ENCODE measurements around the gene HS3ST5.

HS3ST5 gene

DNA sequence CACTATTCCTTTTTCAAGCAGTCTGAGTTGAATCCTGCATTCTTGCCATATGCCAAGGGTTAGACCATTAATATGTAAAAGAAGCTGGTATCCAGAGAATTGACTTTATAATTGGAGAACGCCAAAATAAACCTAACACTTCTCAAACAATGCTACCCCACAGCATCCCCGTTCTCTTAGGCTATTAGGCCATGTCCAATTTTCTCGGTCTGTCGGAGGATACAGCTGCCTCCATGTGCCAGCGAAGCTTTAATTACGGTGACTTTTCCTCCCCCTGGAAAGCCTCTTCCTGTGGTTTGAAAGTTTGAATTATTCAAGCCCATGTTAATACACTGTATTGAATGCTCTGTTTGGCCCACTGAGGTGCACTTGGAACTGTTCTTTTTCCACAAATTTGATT lies 60.5 kb downstream of the HS3ST5 start:
- no peak for DNase-seq (ENCODE audit: low read depth)

DNA sequence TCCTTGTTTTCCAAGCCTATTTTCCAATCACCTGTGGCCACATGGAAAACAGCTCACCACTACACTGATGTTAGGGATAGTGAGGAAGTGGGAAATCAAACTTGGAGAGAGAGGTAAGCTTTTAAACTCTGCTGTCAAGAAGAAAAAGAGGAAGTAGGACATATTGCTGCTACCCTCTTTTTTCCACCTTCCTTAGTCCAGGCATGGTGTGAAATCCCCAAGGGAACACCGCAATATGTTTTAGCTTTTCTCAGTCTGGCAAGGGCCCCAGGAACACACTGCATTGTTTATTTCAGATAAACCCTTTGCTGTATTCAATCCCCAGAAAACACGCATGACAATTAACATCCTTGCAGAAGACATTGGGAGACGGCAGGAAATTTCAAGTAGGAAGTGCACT lies 61.3 kb downstream of the HS3ST5 start:
- TF ChIP-seq, protein P1, sequence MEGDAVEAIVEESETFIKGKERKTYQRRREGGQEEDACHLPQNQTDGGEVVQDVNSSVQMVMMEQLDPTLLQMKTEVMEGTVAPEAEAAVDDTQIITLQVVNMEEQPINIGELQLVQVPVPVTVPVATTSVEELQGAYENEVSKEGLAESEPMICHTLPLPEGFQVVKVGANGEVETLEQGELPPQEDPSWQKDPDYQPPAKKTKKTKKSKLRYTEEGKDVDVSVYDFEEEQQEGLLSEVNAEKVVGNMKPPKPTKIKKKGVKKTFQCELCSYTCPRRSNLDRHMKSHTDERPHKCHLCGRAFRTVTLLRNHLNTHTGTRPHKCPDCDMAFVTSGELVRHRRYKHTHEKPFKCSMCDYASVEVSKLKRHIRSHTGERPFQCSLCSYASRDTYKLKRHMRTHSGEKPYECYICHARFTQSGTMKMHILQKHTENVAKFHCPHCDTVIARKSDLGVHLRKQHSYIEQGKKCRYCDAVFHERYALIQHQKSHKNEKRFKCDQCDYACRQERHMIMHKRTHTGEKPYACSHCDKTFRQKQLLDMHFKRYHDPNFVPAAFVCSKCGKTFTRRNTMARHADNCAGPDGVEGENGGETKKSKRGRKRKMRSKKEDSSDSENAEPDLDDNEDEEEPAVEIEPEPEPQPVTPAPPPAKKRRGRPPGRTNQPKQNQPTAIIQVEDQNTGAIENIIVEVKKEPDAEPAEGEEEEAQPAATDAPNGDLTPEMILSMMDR (IDR thresholded peaks at IDR 0.05; ENCODE audit: insufficient read depth, low read depth, low read length, missing control alignments): no peak
- DNase-seq (ENCODE audit: low read depth): no peak

More for the DNA sequence above, 60.5 kb downstream of the HS3ST5 start:
- TF ChIP-seq, protein P1 (IDR thresholded peaks at IDR 0.05; ENCODE audit: insufficient read depth, low read depth, low read length, missing control alignments): no peak
- H3K4me3 ChIP-seq (ENCODE audit: low read depth, low read length): no peak overlapping the region

DNA sequence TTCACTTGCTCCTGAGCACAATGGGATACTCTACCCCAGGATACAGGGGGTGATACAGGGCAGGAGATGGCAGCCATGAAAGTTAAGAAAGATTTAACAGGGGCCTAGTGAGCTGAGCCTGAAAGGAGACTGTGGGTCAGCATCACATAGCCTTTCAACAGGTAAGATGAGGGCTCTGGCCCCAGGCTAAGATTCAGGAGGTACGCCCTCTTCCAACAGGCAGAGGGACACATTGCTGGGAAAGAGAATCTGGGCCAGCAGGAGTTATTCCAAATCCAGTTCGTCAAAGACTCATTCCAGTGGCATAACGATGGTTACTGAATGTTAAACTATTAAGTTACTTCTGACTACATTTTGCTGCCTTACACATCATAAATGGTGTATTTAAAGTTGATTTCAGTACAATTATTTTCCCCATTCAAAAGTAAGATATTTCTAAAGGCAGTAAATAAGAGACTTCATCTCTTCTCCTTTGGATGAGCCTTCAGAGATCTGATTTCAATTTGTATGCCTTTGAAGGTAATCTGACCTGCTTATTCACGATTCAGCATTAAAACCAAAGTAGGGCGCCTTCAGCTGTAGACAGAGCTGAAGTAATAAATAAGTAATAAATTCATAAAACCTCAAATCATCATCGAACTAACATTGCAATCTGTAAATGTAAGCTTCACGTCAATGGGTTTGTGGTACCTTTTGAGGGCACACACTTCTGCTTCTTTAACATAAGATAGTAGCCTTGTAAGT lies 62.4 kb downstream of the HS3ST5 start:
- TF ChIP-seq, protein P1 (IDR thresholded peaks at IDR 0.05; ENCODE audit: insufficient read depth, low read depth, low read length, missing control alignments): no peak
- no peak overlapping the region for H3K4me3 ChIP-seq (ENCODE audit: low read depth, low read length)
- DNase-seq (ENCODE audit: low read depth): no peak

More for the DNA sequence above, 61.3 kb downstream of the HS3ST5 start:
- no peak overlapping the region for H3K4me3 ChIP-seq (ENCODE audit: low read depth, low read length)

DNA sequence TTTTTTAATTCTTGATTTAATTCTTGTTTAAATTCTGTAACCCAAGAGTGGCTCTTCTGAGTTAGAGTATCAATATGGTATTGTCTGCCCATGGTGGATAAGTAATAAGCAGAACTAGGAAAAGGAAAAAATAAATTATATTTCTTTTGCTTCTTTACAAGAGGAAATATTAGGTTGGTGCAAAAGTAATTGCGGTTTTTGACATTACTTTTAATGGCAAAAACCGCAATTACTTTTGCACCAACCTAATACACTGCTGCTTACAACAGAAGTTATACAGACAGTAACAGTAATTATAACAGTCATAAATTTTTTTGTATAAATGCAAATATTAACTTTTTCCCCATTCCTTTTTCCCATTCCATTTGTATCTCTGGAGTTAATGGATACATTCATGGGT lies 65.6 kb downstream of the HS3ST5 start:
- TF ChIP-seq, protein P1 (IDR thresholded peaks at IDR 0.05; ENCODE audit: insufficient read depth, low read depth, low read length, missing control alignments): no peak
- H3K4me3 ChIP-seq (ENCODE audit: low read depth, low read length): no peak overlapping the region
- no peak for DNase-seq (ENCODE audit: low read depth)

DNA sequence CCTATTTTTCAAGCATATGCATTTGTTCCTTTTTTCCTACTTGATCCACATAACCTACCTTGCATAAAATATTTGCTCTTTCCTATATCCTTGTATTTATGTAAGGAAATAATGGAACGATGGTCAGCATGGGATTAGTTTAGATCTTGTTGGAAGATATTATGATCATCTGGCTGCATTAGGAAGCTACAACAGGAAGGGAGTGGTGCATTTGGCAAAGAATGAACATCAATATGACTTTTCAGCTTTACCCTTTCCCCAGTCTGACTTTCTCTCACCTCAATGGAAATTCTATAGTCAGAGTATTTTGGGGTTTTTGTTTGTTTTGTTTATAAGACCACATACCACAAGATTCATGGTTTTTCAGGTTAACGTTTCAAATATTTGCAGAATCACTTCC lies 66.0 kb downstream of the HS3ST5 start:
- TF ChIP-seq, protein P1 (IDR thresholded peaks at IDR 0.05; ENCODE audit: insufficient read depth, low read depth, low read length, missing control alignments): no peak
- H3K4me3 ChIP-seq (ENCODE audit: low read depth, low read length): no peak overlapping the region
- no peak for DNase-seq (ENCODE audit: low read depth)

DNA sequence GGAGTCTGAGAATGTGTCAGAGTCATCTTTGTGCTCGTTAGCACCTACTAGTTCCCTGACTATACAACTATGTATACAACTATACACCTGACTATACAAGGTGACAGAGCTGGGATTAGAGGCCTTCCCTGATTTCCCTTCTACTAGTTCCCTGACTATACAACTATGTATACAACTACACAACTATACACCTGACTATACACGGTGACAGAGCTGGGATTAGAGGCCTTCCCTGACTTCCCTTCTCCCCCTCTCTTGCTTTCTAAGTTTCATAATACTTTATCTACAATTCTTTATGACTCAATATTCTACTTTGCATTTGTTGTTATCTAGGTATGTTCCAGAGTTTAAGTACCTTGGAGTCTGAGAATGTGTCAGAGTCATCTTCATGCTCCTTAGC lies 68.0 kb downstream of the HS3ST5 start:
- H3K4me3 ChIP-seq (ENCODE audit: low read depth, low read length): no peak overlapping the region
- TF ChIP-seq, protein P1 (IDR thresholded peaks at IDR 0.05; ENCODE audit: insufficient read depth, low read depth, low read length, missing control alignments): no peak
- no peak for DNase-seq (ENCODE audit: low read depth)

DNA sequence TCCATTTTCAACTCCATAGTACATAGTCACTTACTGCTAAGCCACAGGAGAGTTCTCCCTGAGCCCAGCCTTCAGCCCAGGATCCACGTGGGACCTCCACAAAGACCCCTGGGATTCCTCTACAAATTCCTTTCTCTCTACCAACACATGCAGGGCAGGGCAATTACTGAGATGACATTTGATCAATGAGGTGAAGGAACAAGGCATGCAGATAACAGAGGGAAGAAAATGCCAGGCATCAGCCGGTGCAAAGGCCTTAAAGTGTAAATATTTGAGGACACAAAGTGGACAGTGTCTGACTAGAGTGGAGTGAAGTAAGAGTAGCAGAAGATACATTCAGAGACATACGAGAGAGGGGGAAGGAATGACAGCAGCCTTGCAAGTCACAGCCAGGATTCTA lies 70.2 kb downstream of the HS3ST5 start:
- no peak for DNase-seq (ENCODE audit: low read depth)
- TF ChIP-seq, protein P1 (IDR thresholded peaks at IDR 0.05; ENCODE audit: insufficient read depth, low read depth, low read length, missing control alignments): no peak
- no peak overlapping the region for H3K4me3 ChIP-seq (ENCODE audit: low read depth, low read length)

All from GM12865 (cell line).